ENCODE data around the gene C3orf80. TPM values are rescaled to one million over a fixed set of nuclear protein-coding genes. Genes with fewer than 3 reads are reported as not detected.
A peak's percentile ranks its signal among the peaks of the same experiment; 100 is the strongest.

The C3orf80 gene
- total RNA-seq, 1 experiment from 2014 or later = 0.13 TPM

GRCh38 chr3:160210799-160211221 lies 14.4 kb upstream of the C3orf80 start:
- H3K27me3 Mint-ChIP-seq (ENCODE audit: low read depth) = no peaks in the 10 kb centered on the region; the same call in 1 of the 2 replicates
- no peak overlapping the region for H4K5ac ChIP-seq (ENCODE audit: insufficient read length, low read depth, low read length)
- H3K27me3 ChIP-seq (ENCODE audit: insufficient read depth, low read length) = no peaks in the 10 kb centered on the region
- peaks cover 6 to 7% of the 10 kb centered on the region in 2 experiments; a peak in 3 of 4 replicates for H3K4me1 Mint-ChIP-seq
- DNase-seq = no peak
- H3K56ac ChIP-seq (ENCODE audit: insufficient read length, low read depth, low read length) = no peak overlapping the region
- H3K79me1 ChIP-seq (ENCODE audit: insufficient read depth, low read depth, low read length, poor library complexity, severe bottlenecking) = no peaks in the 10 kb centered on the region
- H3K14ac ChIP-seq (ENCODE audit: insufficient read depth, low read length) = no peak overlapping the region
- no peak overlapping the region for H3T11ph ChIP-seq (ENCODE audit: low read length)
- no peak overlapping the region for H2BK120ac ChIP-seq (ENCODE audit: low read depth, low read length, poor library complexity, severe bottlenecking)
- H3K4me1 ChIP-seq (ENCODE audit: insufficient read depth, low read length) = no peaks in the 10 kb centered on the region
- H3K27ac Mint-ChIP-seq = no peak overlapping the region
- H3K18ac ChIP-seq (ENCODE audit: insufficient read length, low read depth, low read length) = no peak overlapping the region
- H2BK20ac ChIP-seq (ENCODE audit: low read depth, low read length, poor library complexity, severe bottlenecking) = no peak overlapping the region
- H3K9ac ChIP-seq (ENCODE audit: extremely low read depth, insufficient read length, low read length) = no peak overlapping the region
- no peak overlapping the region for H3K23ac ChIP-seq (ENCODE audit: insufficient read length, low read depth, low read length)
- H3K4me2 ChIP-seq (ENCODE audit: insufficient read depth, insufficient read length, low read length) = no peak overlapping the region
- no peak overlapping the region for H4K8ac ChIP-seq (replicated peaks; ENCODE audit: insufficient read length, low read depth, low read length)
- no peaks in the 10 kb centered on the region for H3K79me2 ChIP-seq (ENCODE audit: insufficient read depth, low read length)
- TF ChIP-seq CTCF (conservative IDR thresholded peaks at IDR 0.05) = peak; percentile 45; the same call in 2 of the 3 replicates
- no peaks in the 10 kb centered on the region for H3K36me3 Mint-ChIP-seq (ENCODE audit: insufficient read depth in 1 of 3, low read depth in 3 of 3)
- H2BK12ac ChIP-seq (ENCODE audit: insufficient read length, low read depth, low read length) = no peak overlapping the region
- H3K9me3 ChIP-seq (ENCODE audit: control insufficient read depth, low read depth, low read length) = no peaks in the 10 kb centered on the region
- no peak overlapping the region for H2AK5ac ChIP-seq (ENCODE audit: insufficient read length, low read length)
- H2BK15ac ChIP-seq (ENCODE audit: low read depth, low read length) = no peak overlapping the region
- no peak overlapping the region for H4K91ac ChIP-seq (ENCODE audit: insufficient read length, low read depth, low read length)
- H2AFZ ChIP-seq (ENCODE audit: low read length) = no peak overlapping the region
- no peak overlapping the region for H3K4me3 Mint-ChIP-seq
- no peak overlapping the region for H2BK5ac ChIP-seq (ENCODE audit: insufficient read length, low read length)
- H3K9me3 Mint-ChIP-seq = no peaks in the 10 kb centered on the region
- H4K20me1 ChIP-seq (ENCODE audit: control insufficient read depth, insufficient read depth, insufficient read length) = no peaks in the 10 kb centered on the region
- no peak overlapping the region for H3K27ac ChIP-seq (ENCODE audit: insufficient read length, low read depth, low read length)
- no peak overlapping the region for H3K4ac ChIP-seq (ENCODE audit: low read depth, low read length)
- H3K23me2 ChIP-seq (ENCODE audit: insufficient read length, low read depth, low read length, poor library complexity, severe bottlenecking) = no peaks in the 10 kb centered on the region
- no CpG with 5 or more reads among the region's 1 CpG for WGBS (ENCODE audit: extremely low coverage, insufficient read length, low lambda C conversion rate)
